K562 (cell line): ENCODE measurements around the gene MMP15. TPM values are rescaled to one million over a fixed set of nuclear protein-coding genes. Genes with fewer than 3 reads are reported as not detected.

ENCODE experiments used
- ATAC-seq: fragments of 200-7000 bp; cut with Tn5 transposase; 3 replicates; pipeline ENCODE4 v1.9.1; 2020; ENCODE audit warnings: moderate library complexity
- BruUV-seq: library from RNA; stranded (reverse); fragments of 400-500 nt; replicated peaks from 2 replicates; lab custom pipeline; 2021; lab: Mats Ljungman, UMichigan
- CTCF ChIA-PET: fragments of 300-600 bp; formaldehyde crosslinking; extraction: SDS; loops from one replicate; lab custom pipeline; 2021; ENCODE audit warnings: low intra/inter-chr PET ratio; lab: Yijun Ruan, JAX
- POLR2A ChIA-PET: fragments of 300-600, 350-650 bp; sonication (Branson Sonifier 250); formaldehyde crosslinking; extraction: SDS; loops from one replicate; lab custom pipeline; 2021; ENCODE audit warnings: antibody characterized with exemption, inconsistent platforms; lab: Yijun Ruan, JAX
- DNase-seq, 4 experiments: peaks; one replicate each; pipeline versions ENCODE4 v3.0.0 to v3.0.0-alpha.2; 2011 to 2018; ENCODE audit warnings: low spot score in 3 of 4, mixed read lengths in 3 of 4; ENCODE audit errors: extremely low read depth in 1 of 4
- FAIRE-seq: peaks from 2 replicates; lab custom pipeline; 2011; peaks lifted over from hg19 to GRCh38; lab: Jason Lieb, UNC
- H2AFZ ChIP-seq: 2 replicates; pipeline ENCODE4 v1.6.0; 2011; ENCODE audit warnings: low read depth, low read length, control low read depth, inconsistent platforms
- H3K27ac ChIP-seq: fragments of 200-600 bp; 3 replicates; pipeline ENCODE4 v1.8.0; 2011; ENCODE audit warnings: low read depth, mild to moderate bottlenecking, control low read depth, inconsistent platforms, low read length, moderate library complexity, mixed read lengths; ENCODE audit errors: extremely low read depth
- H3K27me3 ChIP-seq, 2 experiments: fragments of 300-600 bp in 1 of 2; 2 replicates in 1 of 2; 3 replicates in 1 of 2; pipeline versions ENCODE4 v1.6.0 to v1.8.0; 2011; ENCODE audit warnings: inconsistent platforms in 2 of 2, low read length in 2 of 2, mild to moderate bottlenecking in 1 of 2, mixed read lengths in 1 of 2, moderate library complexity in 1 of 2; ENCODE audit not compliant: control insufficient read depth in 2 of 2, insufficient read depth in 2 of 2
- H3K36me3 ChIP-seq: fragments of 300-600 bp; 3 replicates; pipeline ENCODE4 v1.8.0; 2011; ENCODE audit warnings: mild to moderate bottlenecking, low read length, inconsistent platforms; ENCODE audit not compliant: control insufficient read depth, insufficient read depth
- H3K4me1 ChIP-seq, 2 experiments: fragments of 200-600 bp in 1 of 2; replicated peaks in 1 of 2; 2 replicates in 1 of 2; 3 replicates in 1 of 2; pipeline versions ENCODE4 v1.5.1 to v1.8.0; 2011; ENCODE audit warnings: inconsistent platforms in 2 of 2, low read length in 2 of 2, mild to moderate bottlenecking in 1 of 2, mixed read lengths in 1 of 2, moderate library complexity in 1 of 2; ENCODE audit not compliant: control insufficient read depth in 2 of 2, insufficient read depth in 2 of 2
- H3K4me2 ChIP-seq: 2 replicates; pipeline ENCODE4 v1.6.1; 2011; ENCODE audit warnings: low read length, control low read depth, inconsistent platforms, mixed read lengths; ENCODE audit not compliant: insufficient read depth
- H3K4me3 ChIP-seq: fragments of 200-600 bp; sonication (generic), shearing (Covaris generic); 2 replicates; pipeline ENCODE4 v1.5.1; 2016; ENCODE audit warnings: control low read depth, inconsistent platforms
- H3K79me2 ChIP-seq: fragments of 200-600 bp; 3 replicates; pipeline ENCODE4 v1.8.0; 2011; ENCODE audit warnings: low read length, inconsistent platforms; ENCODE audit not compliant: control insufficient read depth, insufficient read depth
- H3K9ac ChIP-seq, 2 experiments: 2 replicates each; pipeline versions ENCODE4 v1.6.0 to v1.6.1; 2011; ENCODE audit warnings: low read depth in 2 of 2, low read length in 2 of 2, control low read depth in 1 of 2, inconsistent platforms in 1 of 2, mild to moderate bottlenecking in 1 of 2, mixed read lengths in 1 of 2; ENCODE audit not compliant: insufficient read depth in 1 of 2
- H3K9me1 ChIP-seq: one replicate; pipeline ENCODE4 v1.6.0; 2011; ENCODE audit warnings: inconsistent platforms, mild to moderate bottlenecking, low read length, moderate library complexity; ENCODE audit not compliant: control insufficient read depth, insufficient read depth
- H3K9me3 ChIP-seq: replicated peaks from 2 replicates; pipeline ENCODE4 v1.5.1; 2011; ENCODE audit warnings: low read depth, low read length, inconsistent platforms; ENCODE audit not compliant: control insufficient read depth, insufficient read depth
- H4K20me1 ChIP-seq: replicated peaks from 2 replicates; pipeline ENCODE4 v1.6.1; 2011; ENCODE audit warnings: low read length, inconsistent platforms, mixed read lengths; ENCODE audit not compliant: control insufficient read depth, insufficient read depth
- GABPA ChIP-seq: fragments of 200-800 bp; sonication (Bioruptor generic); conservative IDR thresholded peaks from 2 replicates; pipeline ENCODE4 v1.6.1; 2016; ENCODE audit warnings: low read depth, missing genetic modification characterization, missing compliant biosample characterization
- GTF2E2 ChIP-seq: fragments of 200-800 bp; sonication (Bioruptor generic); IDR thresholded peaks from 2 replicates; pipeline ENCODE4 v1.6.1; 2016; ENCODE audit warnings: missing genetic modification characterization, missing compliant biosample characterization
- HNRNPH1 ChIP-seq: fragments of 200-400 bp; formaldehyde crosslinking; optimal IDR thresholded peaks from 2 replicates; pipeline ENCODE3; 2017; ENCODE audit warnings: low read depth, mild to moderate bottlenecking, low read length, moderate library complexity
- NCOA1 ChIP-seq: fragments of 450-650 bp; IDR thresholded peaks from 2 replicates; pipeline ENCODE4 v1.6.1; 2016; ENCODE audit warnings: low read depth
- NUFIP1 ChIP-seq: fragments of 450-650 bp; IDR thresholded peaks from 2 replicates; pipeline ENCODE4 v1.6.1; 2018; ENCODE audit not compliant: partially characterized antibody
- PRMT5 ChIP-seq: sonication (generic); formaldehyde crosslinking; IDR thresholded peaks from 2 replicates; pipeline ENCODE4 v1.5.0; 2020; ENCODE audit warnings: missing genetic modification reagents
- TSC22D4 ChIP-seq: fragments of 450-650 bp; IDR thresholded peaks from 2 replicates; pipeline ENCODE4 v1.6.1; 2016; ENCODE audit warnings: missing genetic modification characterization, missing biosample characterization, control low read depth
- U2AF1 ChIP-seq: fragments of 200-400 bp; formaldehyde crosslinking; optimal IDR thresholded peaks from 2 replicates; pipeline ENCODE3; 2017; ENCODE audit warnings: mild to moderate bottlenecking, low read depth, low read length, moderate library complexity
- ZBTB7A ChIP-seq: IDR thresholded peaks from 2 replicates; pipeline ENCODE4 v1.6.1; 2011; ENCODE audit warnings: low read depth, mild to moderate bottlenecking, low read length, moderate library complexity, borderline replicate concordance; ENCODE audit not compliant: control insufficient read depth
- ZEB2 ChIP-seq: fragments of 450-650 bp; IDR thresholded peaks from 2 replicates; pipeline ENCODE4 v1.6.1; 2016
- ZHX1 ChIP-seq: fragments of 150-350 bp; conservative IDR thresholded peaks from 2 replicates; pipeline ENCODE4 v1.6.1; 2014; ENCODE audit warnings: low read length
- ZNF165 ChIP-seq: fragments of 250-450 bp; sonication (Bioruptor Pico); IDR thresholded peaks from 2 replicates; pipeline ENCODE4 v1.4.0; 2020; ENCODE audit warnings: borderline replicate concordance
- ZNF253 ChIP-seq: fragments of 250-450 bp; sonication (Bioruptor Pico); conservative IDR thresholded peaks from 2 replicates; pipeline ENCODE4 v1.6.1; 2021; ENCODE audit warnings: mild to moderate bottlenecking
- ZNF449 ChIP-seq: fragments of 250-450 bp; sonication (Bioruptor Pico); IDR thresholded peaks from 2 replicates; pipeline ENCODE4 v1.8.0; 2022; ENCODE audit warnings: moderate library complexity, mild to moderate bottlenecking, inconsistent platforms
- WGBS: fragments of 100-300 bp; shearing (Covaris generic); methylation state at CpG from one replicate; pipeline ENCODE4 v1.1.6; 2016; ENCODE audit warnings: low coverage, mixed read lengths; ENCODE audit not compliant: insufficient coverage; ENCODE audit errors: missing lambda C conversion rate; 5-methylcytosine and 5-hydroxymethylcytosine counted together
- in situ Hi-C: fragments of 300-500 bp; cut with MboI; formaldehyde crosslinking; loops from 4 replicates; pipeline ENCODE4 v1.15.0; 2018; ENCODE audit warnings: inconsistent platforms, mixed read lengths
- intact Hi-C: fragments of 100-400 bp; cut with micrococcal nuclease; formaldehyde crosslinking; loops from 2 replicates; pipeline ENCODE4 v1.14.2; 2022
- polyA plus RNA-seq, 8 experiments: library from polyadenylated mRNA; depleted of rRNA in 4 of 8; stranded (reverse) in 5 of 8; unstranded in 3 of 8; fragments of >200 nt; fragmentation: Nextera tagmentation in 2 of 8; fragmentation: Illumina TruSeq in 1 of 8; extraction: Ambion mirVana in 2 of 8; extraction: Trizol in 1 of 8; gene quantifications; 2 replicates each; pipeline versions ENCODE4 v1.2.1 to v1.2.3, GENCODE V29; 2011 to 2014; ENCODE audit warnings: inconsistent platforms in 1 of 8, missing spikeins in 1 of 8
- total RNA-seq, 7 experiments: library from RNA; depleted of rRNA in 6 of 7; stranded (reverse); fragments of >200 nt in 6 of 7; fragmentation: Illumina TruSeq in 2 of 7; extraction: Trizol in 2 of 7; gene quantifications; 2 replicates each; pipeline versions ENCODE4 v1.2.1 to v1.2.3, GENCODE V29; 2011 to 2021; ENCODE audit warnings: low replicate concordance in 1 of 7
- TF ChIP-seq, protein P1 (sequence below): fragments of 250-450 bp; sonication (Bioruptor Pico); IDR thresholded peaks from 2 replicates; pipeline ENCODE4 v1.6.1; 2021; ENCODE audit warnings: mild to moderate bottlenecking
- TF ChIP-seq, protein P2 (sequence below), 2 experiments: IDR thresholded peaks; 2 replicates each; pipeline ENCODE4 v1.6.1; 2012; ENCODE audit warnings: improper control_type of control experiment in 2 of 2, low read depth in 2 of 2, low read length in 2 of 2, borderline replicate concordance in 1 of 2

MMP15 gene
- total and polyA plus RNA-seq, 9 of the 15 experiments (the other 6 are each of a cell fraction or from before 2014, with no cell fraction given): 0.01 to 20.4 (median 5.5) TPM

DNA sequence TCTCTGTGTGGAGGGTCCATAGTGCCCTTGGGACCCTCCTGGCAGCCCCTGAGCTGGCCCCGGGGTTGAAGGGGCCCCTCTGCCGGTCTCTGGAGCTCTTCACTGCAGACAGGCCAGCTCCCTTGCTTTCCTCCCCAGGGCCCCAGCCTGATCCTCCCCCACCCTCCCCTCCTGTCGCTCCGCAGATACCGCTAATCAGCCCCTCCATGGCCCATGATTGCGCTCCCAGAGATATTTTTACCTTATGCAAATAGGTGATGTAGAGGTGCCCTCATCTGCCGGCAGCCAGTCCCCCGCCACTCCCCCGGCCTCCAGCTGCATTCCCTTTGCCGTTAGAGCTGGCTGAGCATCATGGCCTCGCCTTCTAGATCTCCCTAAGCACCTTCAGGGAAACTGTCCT lies 9.2 kb downstream of the MMP15 start:
- no peaks in the 10 kb centered on the region for H3K27me3 ChIP-seq
- peak overlapping the region; percentile 41; the same call in 1 of the 2 replicates for H3K4me2 ChIP-seq
- ChIA-PET POLR2A (interaction anchor here (0.7 to 1.1 kb wide), 2 partner anchors 9 to 75 kb away, joined by 3 to 4 read pairs; no protein-coding TSS in a partner anchor), CTCF (no interaction called here)
- ATAC-seq: peak; percentile 65
- H3K79me2 ChIP-seq: peaks cover 3% of the 10 kb centered on the region; the same call in 1 of the 3 replicates
- intact Hi-C loops (no loop called here), in situ Hi-C loops (loop anchor here (5.0 kb wide), 1 partner anchor 83 kb away; no protein-coding TSS in a partner anchor)
- H3K9me1 ChIP-seq: peaks cover 16% of the 10 kb centered on the region
- peaks cover 33 to 56% of the 10 kb centered on the region in 2 experiments for H3K4me1 ChIP-seq
- no peaks in the 10 kb centered on the region for H3K9me3 ChIP-seq
- H3K9ac ChIP-seq: peak overlapping the region in 1 of 2 experiments; percentile 57; a peak in 2 of 4 replicates
- peaks cover 17% of the 10 kb centered on the region for H4K20me1 ChIP-seq
- H3K27ac ChIP-seq: no peak overlapping the region
- H2AFZ ChIP-seq: no peak overlapping the region
- DNase-seq: peak; percentile 66 to 83 (median 78)
- no TSS peak for BruUV-seq
- H3K36me3 ChIP-seq: peaks cover 22% of the 10 kb centered on the region; the same call in 2 of the 3 replicates
- no peak overlapping the region for H3K4me3 ChIP-seq
- WGBS: 7% methylated on average over 11 of the region's 11 CpGs
- peak; percentile 81 for FAIRE-seq
- TF ChIP-seq NCOA1 (no peak), NUFIP1 (no peak), ZNF449 (CRISPR knock-in tag) (no peak), ZEB2 (no peak), TSC22D4 (no peak), GABPA (tag) (no peak), ZBTB7A (peak; percentile 35; the same call in 1 of the 2 replicates), GTF2E2 (tag) (no peak), ZHX1 (no peak), U2AF1 (no peak), ZNF165 (CRISPR knock-in tag) (no peak), ZNF253 (CRISPR knock-in tag) (no peak), HNRNPH1 (no peak), PRMT5 (no peak)
- TF ChIP-seq, protein P1, sequence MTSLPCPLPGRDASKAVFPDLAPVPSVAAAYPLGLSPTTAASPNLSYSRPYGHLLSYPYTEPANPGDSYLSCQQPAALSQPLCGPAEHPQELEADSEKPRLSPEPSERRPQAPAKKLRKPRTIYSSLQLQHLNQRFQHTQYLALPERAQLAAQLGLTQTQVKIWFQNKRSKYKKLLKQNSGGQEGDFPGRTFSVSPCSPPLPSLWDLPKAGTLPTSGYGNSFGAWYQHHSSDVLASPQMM: no peak
- TF ChIP-seq, protein P2, sequence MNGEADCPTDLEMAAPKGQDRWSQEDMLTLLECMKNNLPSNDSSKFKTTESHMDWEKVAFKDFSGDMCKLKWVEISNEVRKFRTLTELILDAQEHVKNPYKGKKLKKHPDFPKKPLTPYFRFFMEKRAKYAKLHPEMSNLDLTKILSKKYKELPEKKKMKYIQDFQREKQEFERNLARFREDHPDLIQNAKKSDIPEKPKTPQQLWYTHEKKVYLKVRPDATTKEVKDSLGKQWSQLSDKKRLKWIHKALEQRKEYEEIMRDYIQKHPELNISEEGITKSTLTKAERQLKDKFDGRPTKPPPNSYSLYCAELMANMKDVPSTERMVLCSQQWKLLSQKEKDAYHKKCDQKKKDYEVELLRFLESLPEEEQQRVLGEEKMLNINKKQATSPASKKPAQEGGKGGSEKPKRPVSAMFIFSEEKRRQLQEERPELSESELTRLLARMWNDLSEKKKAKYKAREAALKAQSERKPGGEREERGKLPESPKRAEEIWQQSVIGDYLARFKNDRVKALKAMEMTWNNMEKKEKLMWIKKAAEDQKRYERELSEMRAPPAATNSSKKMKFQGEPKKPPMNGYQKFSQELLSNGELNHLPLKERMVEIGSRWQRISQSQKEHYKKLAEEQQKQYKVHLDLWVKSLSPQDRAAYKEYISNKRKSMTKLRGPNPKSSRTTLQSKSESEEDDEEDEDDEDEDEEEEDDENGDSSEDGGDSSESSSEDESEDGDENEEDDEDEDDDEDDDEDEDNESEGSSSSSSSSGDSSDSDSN (IDR thresholded peaks at IDR 0.05; ENCODE audit: borderline replicate concordance in 1 of 2, low read depth in 2 of 2, low read length in 2 of 2): 0 out of 4 replicates have a peak, but pooled peaks of 1 of the 2 experiments have one; percentile 41
